Sigmoid colon (tissue), 7 donors: Measurements from ENCODE around the gene SLC6A9. TPM values are rescaled to one million over a fixed set of nuclear protein-coding genes. Genes with fewer than 3 reads are reported as not detected.

Experiments
- DNase-seq: peaks from one replicate; pipeline ENCODE4 v3.0.0-alpha.2; 2019
- H3K27ac ChIP-seq, 4 donors: fragments of 200-600 bp; sonication (generic); one replicate each; pipeline ENCODE4 v1.5.1; 2016 to 2019; ENCODE audit warnings: mild to moderate bottlenecking in 1 of 4
- H3K27me3 ChIP-seq, 3 donors: fragments of 200-600 bp; sonication (generic); one replicate each; pipeline ENCODE4 v1.5.1; 2019; ENCODE audit warnings: mild to moderate bottlenecking in 1 of 3
- H3K36me3 ChIP-seq, 4 donors: fragments of 200-600 bp; sonication (generic); one replicate each; pipeline ENCODE4 v1.5.1; 2016 to 2019
- H3K4me1 ChIP-seq, 4 donors: fragments of 200-600 bp; sonication (generic); one replicate each; pipeline ENCODE4 v1.5.1; 2017 to 2019
- H3K4me3 ChIP-seq, 4 donors: fragments of 200-600 bp; sonication (generic); one replicate each; pipeline ENCODE4 v1.5.1; 2017 to 2019; ENCODE audit warnings: mild to moderate bottlenecking in 2 of 4, moderate library complexity in 1 of 4
- H3K9me3 ChIP-seq, 4 donors: fragments of 200-600 bp in 3 of 4; sonication (generic) in 3 of 4; one replicate each; pipeline versions ENCODE4 v1.5.1 to v1.6.1; 2013 to 2019
- CTCF ChIP-seq, 4 experiments: fragments of 450-650 bp in 3 of 4; fragments of 200-600 bp in 1 of 4; IDR thresholded peaks; one replicate each; pipeline ENCODE4 v1.5.1; 2016 to 2019; ENCODE audit warnings: antibody characterized with exemption in 4 of 4, mild to moderate bottlenecking in 3 of 4, moderate library complexity in 2 of 4
- EP300 ChIP-seq, 4 donors: sonication (generic); formaldehyde crosslinking; IDR thresholded peaks; one replicate each; pipeline ENCODE4 v1.6.1; 2017; ENCODE audit warnings: antibody characterized with exemption in 4 of 4
- POLR2A ChIP-seq, 2 donors: fragments of 450-650 bp; IDR thresholded peaks; one replicate each; pipeline ENCODE4 v1.6.1; 2016; ENCODE audit warnings: antibody characterized with exemption in 2 of 2, mild to moderate bottlenecking in 2 of 2, moderate library complexity in 2 of 2
- POLR2AphosphoS5 ChIP-seq, 4 donors: sonication (generic); formaldehyde crosslinking; IDR thresholded peaks; one replicate each; pipeline ENCODE4 v1.6.1; 2017; ENCODE audit warnings: antibody characterized with exemption in 4 of 4
- WGBS, 2 donors: extraction: QIAGEN DNeasy Blood & Tissue Kit; methylation state at CpG; one replicate each; pipeline ENCODE4 v1.1.7; 2013; 5-methylcytosine and 5-hydroxymethylcytosine counted together
- intact Hi-C: fragments of 100-400 bp; cut with DNase I; formaldehyde crosslinking; loops from one replicate; pipeline ENCODE4 v1.15.1; 2023
- polyA plus RNA-seq, 3 donors: library from polyadenylated mRNA; stranded (reverse); fragments of 200-250 nt; gene quantifications; one replicate each; pipeline ENCODE4 v1.2.3, GENCODE V29; 2013
- total RNA-seq, 4 donors: library from RNA; depleted of rRNA; stranded (reverse); fragments of >200 nt; gene quantifications; one replicate each; pipeline ENCODE4 v1.1.0, GENCODE V29; 2016
- donor health status: healthy with polysubstance abuse.
- donor health status: Bipolar disorder and iron deficiency.
- donor health status: healthy.

The SLC6A9 gene
- total and polyA plus RNA-seq, 7 donors, result 2.4 to 24.5 (median 5.9) TPM

DNA sequence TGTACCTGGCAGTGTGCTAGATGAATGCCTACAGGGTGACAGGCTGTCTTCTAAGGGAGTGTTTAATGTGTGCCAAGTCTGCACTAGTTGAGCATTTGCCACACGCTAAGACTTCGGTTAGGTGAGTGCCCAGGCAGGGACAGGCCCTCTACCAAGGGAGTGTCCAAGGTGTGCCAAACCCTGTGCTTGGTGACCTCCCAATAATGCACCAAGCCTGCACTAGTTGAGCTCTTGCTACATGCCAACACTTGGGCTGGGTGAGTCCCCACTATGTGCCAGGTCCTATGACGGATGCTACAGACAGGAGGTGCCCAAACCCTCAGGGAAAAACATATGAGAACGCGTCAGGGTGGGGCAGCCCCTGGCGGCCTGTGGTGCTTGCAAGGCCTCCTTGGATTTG, 10.8 kb downstream of the SLC6A9 start:
- WGBS, 2 donors, result 78 to 88% methylated on average over 6 of the region's 6 CpGs
- Histone ChIP-seq H3K9me3 (no peaks in the 10 kb centered on the region), H3K36me3 (peaks cover 0 to 26% (median 7%) of the 10 kb centered on the region in 4 donors), H3K27ac (no peak overlapping the region), H3K27me3 (no peaks in the 10 kb centered on the region), H3K4me1 (no peaks in the 10 kb centered on the region), H3K4me3 (no peak overlapping the region)
- intact Hi-C loops, result no loop called here
- no peak for TF ChIP-seq POLR2A (IDR thresholded peaks at IDR 0.05)
- TF ChIP-seq POLR2AphosphoS5 (IDR thresholded peaks at IDR 0.05), result no peak
- no peak for TF ChIP-seq EP300 (IDR thresholded peaks at IDR 0.05)
- no peak for TF ChIP-seq CTCF (IDR thresholded peaks at IDR 0.05)
- DNase-seq, result no peak

GRCh38 chr1:44019466-44019948, 11.8 kb downstream of the SLC6A9 start:
- 90 to 95% methylated on average over 13 of the region's 13 CpGs for WGBS, 2 donors
- H3K4me1 ChIP-seq, result no peaks in the 10 kb centered on the region
- TF ChIP-seq POLR2AphosphoS5 (IDR thresholded peaks at IDR 0.05) (no peak), POLR2A (IDR thresholded peaks at IDR 0.05) (no peak), CTCF (IDR thresholded peaks at IDR 0.05) (no peak), EP300 (IDR thresholded peaks at IDR 0.05) (no peak)
- H3K4me3 ChIP-seq, result no peak overlapping the region
- intact Hi-C loops, result no loop called here
- DNase-seq, result no peak
- no peaks in the 10 kb centered on the region for H3K9me3 ChIP-seq
- H3K27me3 ChIP-seq, result no peaks in the 10 kb centered on the region
- H3K27ac ChIP-seq, result no peak overlapping the region
- H3K36me3 ChIP-seq, result peaks cover 0 to 26% (median 7%) of the 10 kb centered on the region in 4 donors

DNA sequence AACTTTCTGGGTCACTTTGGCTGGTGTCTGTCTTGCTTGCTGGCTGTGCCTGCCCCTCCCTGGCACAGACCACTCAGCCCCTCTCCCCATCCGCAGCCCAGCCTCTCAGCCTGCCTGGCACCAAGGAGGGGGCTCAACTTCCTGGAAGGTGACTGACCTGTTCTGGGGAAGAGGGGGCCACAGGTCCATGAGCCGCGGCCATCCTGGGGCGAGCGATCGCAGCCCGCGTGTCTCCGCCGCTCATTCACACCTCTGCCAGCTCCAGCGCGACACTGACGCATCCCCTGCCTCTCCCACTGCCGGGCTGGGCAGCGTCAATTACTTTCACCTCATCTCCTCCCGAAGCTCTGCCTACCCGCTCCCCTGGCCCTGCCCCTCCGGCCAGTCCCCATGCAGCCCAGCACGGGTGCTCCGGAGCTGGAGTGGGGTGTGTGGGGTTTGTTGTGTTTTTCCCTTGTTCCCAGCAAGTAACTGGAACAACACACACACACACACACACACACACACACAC, 14.3 kb downstream of the SLC6A9 start:
- no peak overlapping the region for H3K4me3 ChIP-seq
- no peaks in the 10 kb centered on the region for H3K4me1 ChIP-seq
- intact Hi-C loops, result no loop called here
- no peaks in the 10 kb centered on the region for H3K9me3 ChIP-seq
- no peak for TF ChIP-seq POLR2A (IDR thresholded peaks at IDR 0.05)
- no peak for TF ChIP-seq CTCF (IDR thresholded peaks at IDR 0.05)
- TF ChIP-seq EP300 (IDR thresholded peaks at IDR 0.05), result no peak
- no peak for TF ChIP-seq POLR2AphosphoS5 (IDR thresholded peaks at IDR 0.05)
- WGBS, 2 donors, result 92 to 93% methylated on average over 20 of the region's 20 CpGs
- H3K27ac ChIP-seq, result no peak overlapping the region
- DNase-seq, result no peak
- peaks cover 0 to 17% (median 2%) of the 10 kb centered on the region in 4 donors for H3K36me3 ChIP-seq
- no peaks in the 10 kb centered on the region for H3K27me3 ChIP-seq

GRCh38 chr1:44016041-44016889, 15.0 kb downstream of the SLC6A9 start:
- DNase-seq, result no peak
- no peaks in the 10 kb centered on the region for H3K27me3 ChIP-seq
- no peak for TF ChIP-seq POLR2AphosphoS5 (IDR thresholded peaks at IDR 0.05)
- no peak for TF ChIP-seq POLR2A (IDR thresholded peaks at IDR 0.05)
- TF ChIP-seq EP300 (IDR thresholded peaks at IDR 0.05), result no peak
- TF ChIP-seq CTCF (IDR thresholded peaks at IDR 0.05), result no peak
- H3K27ac ChIP-seq, result no peak overlapping the region
- peaks cover 0 to 11% (median 2%) of the 10 kb centered on the region in 4 donors for H3K36me3 ChIP-seq
- intact Hi-C loops, result no loop called here
- no peaks in the 10 kb centered on the region for H3K4me1 ChIP-seq
- no peak overlapping the region for H3K4me3 ChIP-seq
- H3K9me3 ChIP-seq, result no peaks in the 10 kb centered on the region
- WGBS, 2 donors, result 90 to 92% methylated on average over 20 of the region's 20 CpGs
